Epidermal melanocyte (primary cell): Measurements from ENCODE around the gene CARNS1.

ENCODE experiments used
- DNase-seq: peaks from one replicate; pipeline ENCODE4 v3.0.0; 2011; ENCODE audit warnings: low spot score; ENCODE audit not compliant: insufficient read length

CARNS1 gene, protein sequence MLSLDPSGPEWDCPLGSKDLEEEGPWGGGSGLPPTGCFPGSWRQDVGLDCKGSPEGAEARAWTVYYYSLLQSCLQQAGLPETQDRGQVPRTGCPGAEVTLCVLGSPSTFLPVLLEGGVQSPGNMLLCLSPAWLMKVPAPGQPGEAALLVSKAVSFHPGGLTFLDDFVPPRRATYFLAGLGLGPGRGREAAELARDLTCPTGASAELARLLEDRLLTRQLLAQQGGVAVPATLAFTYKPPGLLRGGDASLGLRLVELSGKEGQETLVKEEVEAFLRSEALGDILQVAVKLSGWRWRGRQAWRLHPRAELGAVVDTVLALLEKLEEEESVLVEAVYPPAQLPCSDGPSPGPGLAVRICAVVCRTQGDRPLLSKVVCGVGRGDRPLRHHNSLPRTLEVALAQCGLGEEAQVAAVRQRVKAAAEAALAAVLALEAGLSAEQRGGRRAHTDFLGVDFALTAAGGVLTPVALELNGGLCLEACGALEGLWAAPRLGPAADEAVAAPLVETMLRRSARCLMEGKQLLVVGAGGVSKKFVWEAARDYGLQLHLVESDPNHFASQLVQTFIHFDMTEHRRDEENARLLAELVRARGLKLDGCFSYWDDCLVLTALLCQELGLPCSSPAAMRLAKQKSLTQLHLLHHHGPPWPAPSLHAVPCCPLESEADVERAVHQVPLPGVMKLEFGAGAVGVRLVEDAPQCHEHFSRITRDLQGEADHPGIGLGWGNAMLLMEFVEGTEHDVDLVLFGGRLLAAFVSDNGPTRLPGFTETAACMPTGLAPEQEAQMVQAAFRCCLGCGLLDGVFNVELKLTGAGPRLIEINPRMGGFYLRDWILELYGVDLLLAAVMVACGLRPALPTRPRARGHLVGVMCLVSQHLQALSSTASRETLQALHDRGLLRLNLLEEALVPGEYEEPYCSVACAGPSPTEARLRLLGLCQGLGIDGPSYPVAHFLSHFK

GRCh38 chr11:67415501-67416304 lies at the start of gene CARNS1:
Gene CARNS1 (plus strand): TSS chr11:67415678. CDS start chr11:67416200, 522 bp downstream.
- DNase-seq, result no peak

- no peak for DNase-seq
Observed at GRCh38 chr11:67365736-67366444, 49.6 kb upstream of the CARNS1 start.

- DNase-seq, result no peak
Observed at GRCh38 chr11:67366546-67366945, 48.9 kb upstream of the CARNS1 start.

DNA sequence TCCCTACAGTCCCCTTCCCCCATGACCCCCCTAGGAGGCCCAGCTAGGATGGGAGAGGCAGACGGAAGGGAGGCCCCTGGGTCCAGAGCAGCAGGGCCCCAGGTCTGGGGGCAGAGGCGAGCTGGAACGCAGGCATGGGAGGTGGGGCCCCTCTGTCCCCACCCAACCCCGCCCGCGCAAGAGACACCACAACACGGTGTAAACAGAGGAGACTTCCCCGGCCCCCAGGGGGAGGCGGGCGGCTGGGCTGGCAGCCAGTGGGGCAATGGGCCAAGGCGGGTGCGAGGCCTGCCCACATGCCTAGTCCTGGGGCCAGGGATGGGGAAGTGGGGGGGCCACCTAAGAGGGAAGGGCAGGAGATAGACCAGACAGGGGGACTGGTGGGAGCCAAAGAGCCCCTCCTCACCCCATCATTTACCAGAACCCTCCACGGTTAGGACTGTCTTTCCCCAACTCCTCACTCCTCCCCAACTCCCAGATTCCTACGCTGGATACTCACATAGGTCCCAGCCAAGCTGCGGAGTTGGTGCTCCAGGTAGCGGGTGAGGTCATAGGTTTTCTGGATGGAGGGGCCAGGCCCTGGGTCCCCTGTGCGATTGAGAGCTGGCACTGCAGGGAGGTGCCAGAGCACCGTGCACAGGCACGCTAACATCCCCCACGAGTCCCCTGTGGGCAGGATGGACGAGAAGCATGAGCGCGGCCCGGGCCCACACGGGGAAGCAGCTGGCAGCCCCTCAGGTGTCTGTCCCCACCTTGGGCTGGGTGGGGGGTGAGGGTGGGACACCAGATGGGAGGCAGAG lies 48.3 kb upstream of the CARNS1 start:
- DNase-seq, result no peak

DNA sequence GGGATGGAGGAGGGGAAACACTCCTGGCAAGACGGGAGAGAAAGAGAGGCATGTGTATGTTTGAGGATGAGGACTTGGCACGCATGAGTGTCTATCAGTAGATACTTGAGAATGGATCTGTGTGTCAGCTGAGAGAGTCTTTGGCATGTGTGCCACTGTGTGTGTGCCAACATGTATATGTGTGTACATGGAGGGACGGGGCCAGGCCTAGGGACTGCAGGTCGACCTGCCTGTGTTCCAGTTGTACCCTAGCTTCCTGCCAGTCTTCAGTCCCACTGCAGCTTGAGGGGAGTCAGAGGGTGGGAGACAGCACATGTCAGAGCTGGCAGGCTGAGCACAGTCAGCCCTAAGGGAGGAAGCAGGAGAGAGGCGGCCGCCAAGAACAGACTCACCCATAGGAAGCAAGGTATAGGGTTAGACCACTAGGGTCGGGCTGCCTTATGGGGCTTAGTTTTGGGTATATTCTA lies 47.7 kb upstream of the CARNS1 start:
- DNase-seq, result no peak

- no peak for DNase-seq
Observed at GRCh38 chr11:67368621-67369020, 46.9 kb upstream of the CARNS1 start.

GRCh38 chr11:67369275-67369674 lies 46.2 kb upstream of the CARNS1 start:
- no peak for DNase-seq

DNA sequence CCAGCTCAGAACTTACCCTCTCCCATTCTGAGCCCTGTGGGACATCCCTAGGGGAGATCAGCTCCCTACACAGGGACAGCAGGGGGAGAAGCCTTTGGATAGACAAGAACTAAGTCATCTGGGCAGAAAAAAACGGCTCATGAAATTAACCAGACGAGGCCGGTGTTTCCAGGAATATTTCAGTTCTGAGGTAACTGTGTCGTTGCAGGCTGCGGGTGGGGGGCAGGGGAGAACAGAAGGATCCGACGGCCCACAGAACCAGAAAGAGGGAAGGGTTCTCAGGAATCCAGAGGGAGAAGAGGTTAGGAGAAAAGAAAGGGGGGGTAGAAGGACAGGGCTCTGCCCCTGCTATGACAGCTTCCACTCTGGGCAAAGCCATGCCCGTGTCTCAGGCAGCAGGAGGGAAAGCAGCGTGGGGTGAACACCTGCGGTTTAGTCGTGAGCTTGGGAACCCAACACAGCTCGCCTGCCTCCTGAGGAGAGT lies 45.6 kb upstream of the CARNS1 start:
- DNase-seq, result no peak

DNA sequence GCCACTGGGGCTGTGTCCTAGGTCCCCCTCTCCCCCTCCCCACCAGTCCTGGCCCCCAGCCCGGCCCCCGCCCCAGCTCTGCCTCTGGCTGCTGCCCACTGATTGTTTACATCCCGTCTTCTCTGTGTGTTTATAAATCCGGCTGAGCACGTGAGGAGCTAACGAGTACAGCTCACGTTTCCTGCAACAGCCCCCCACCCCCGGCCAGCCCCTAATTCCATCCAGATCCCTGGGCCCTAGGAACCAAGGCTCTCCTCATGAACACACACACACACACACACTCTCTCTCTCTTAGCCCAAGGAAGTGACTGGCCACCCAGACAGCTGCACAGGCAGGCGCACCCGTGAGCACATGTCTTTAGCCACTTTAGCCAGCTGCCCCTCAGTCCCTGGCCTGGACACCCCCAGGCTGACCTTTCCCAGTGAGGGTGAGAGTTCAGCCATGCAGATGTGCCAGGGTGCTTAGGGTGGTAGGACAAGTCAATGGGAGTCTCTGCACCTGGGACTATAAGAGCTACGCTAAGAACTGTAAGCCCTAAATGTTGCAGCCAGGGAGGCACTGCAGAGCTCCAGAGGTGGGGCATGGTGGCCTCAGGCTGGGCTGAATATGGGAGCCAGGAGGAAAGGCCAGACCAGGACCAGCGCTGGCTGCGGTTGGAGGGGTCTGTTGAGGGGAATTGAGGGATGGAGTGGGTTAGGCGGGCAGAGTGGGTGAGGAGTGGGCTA lies 45.0 kb upstream of the CARNS1 start:
- no peak for DNase-seq

- DNase-seq, result peak; percentile 71
Observed at GRCh38 chr11:67371189-67371910, 44.1 kb upstream of the CARNS1 start.

DNA sequence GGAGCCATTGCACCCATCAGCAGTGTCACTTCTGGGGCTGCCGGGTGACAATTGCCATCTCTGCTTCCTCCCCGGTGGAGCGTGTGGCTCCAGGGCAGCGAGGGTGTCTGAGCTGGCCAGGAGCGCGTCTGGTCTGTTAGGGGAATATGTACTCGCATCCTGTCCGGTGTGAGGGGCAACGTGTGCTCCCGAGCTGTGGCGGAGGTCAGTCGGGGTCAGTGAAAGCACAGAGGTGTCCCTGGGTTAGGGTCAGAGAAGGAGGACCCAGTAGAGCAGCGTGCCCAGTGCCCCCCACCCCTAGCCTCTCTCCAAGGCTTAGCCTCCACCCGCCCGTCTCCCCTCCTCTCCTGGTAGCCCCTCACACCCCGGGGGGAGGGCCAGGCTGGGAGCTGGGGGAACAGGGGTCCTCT lies 43.6 kb upstream of the CARNS1 start:
- no peak for DNase-seq

DNA sequence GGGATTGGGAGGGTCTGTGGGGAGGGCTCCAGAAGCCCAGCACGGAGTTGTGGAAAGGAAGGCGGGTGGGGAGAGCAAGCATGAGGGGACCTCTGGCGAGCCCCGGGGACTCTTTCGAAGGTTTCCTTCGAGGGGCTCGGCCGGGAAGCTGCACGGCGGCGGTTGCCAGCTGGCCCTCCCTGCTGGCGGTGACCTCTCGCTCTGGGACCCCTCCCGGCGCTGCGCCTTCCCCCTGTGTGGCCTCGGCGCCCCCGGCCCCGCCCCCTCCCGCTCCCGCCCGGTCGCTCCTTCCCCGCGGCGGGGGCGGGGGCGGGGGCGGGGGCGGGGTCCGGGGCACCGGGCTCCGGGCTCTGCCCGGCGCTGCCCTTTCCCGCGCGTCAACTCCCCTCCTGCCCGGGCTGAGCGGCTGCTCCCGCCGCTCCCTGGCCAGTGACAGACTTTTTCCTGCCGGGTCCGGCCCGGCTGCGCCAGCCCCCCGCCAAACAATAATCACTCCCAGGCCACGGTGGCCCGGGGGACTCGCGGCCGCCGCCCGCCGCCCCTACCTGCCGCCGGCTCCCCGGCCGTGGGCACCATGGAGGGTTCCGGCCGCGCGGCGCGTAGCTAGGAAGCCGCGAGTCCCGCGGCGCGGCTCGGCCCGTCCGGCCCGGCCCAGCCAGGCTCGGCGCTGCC lies 43.0 kb upstream of the CARNS1 start:
- no peak for DNase-seq

DNA sequence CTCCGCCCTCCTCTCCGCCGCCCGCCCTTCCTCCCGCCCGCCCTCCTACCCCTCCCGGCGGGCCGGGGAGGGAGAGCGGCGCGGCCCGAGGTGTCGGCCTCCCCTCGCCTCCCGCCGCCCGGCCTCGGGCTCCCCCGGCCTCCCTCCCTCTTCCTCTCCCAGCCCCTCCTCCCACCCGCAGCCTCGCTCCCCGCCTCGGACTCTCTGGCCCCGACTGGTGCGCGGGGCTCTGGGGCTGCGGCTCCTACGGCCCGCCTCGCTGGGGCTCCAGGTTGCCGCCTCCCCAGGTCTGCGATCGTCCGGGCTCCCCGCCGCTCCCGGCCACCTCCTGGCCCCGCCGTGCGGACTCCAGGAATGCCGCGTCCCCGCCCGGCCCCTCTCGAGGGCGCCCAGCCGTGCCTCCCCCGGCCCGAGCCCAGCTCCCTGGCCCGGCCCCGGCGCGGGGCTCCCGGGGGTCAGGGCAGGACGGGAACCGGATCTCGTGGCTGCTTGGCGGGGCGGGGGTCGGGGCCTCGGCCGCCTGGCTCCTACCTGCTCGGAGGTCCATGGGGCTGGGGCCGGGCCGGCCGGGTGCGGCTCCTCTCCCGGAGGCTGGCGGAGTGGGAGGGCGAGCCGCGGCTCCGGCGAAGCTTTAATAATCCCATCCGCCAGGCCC lies 42.4 kb upstream of the CARNS1 start, which contains the start of gene CLCF1:
Gene CLCF1 (minus strand): TSS at position 606 of the 655 bp plus-strand sequence. CDS start 59 bp downstream, at position 547.
- peak; percentile 77 for DNase-seq

DNA sequence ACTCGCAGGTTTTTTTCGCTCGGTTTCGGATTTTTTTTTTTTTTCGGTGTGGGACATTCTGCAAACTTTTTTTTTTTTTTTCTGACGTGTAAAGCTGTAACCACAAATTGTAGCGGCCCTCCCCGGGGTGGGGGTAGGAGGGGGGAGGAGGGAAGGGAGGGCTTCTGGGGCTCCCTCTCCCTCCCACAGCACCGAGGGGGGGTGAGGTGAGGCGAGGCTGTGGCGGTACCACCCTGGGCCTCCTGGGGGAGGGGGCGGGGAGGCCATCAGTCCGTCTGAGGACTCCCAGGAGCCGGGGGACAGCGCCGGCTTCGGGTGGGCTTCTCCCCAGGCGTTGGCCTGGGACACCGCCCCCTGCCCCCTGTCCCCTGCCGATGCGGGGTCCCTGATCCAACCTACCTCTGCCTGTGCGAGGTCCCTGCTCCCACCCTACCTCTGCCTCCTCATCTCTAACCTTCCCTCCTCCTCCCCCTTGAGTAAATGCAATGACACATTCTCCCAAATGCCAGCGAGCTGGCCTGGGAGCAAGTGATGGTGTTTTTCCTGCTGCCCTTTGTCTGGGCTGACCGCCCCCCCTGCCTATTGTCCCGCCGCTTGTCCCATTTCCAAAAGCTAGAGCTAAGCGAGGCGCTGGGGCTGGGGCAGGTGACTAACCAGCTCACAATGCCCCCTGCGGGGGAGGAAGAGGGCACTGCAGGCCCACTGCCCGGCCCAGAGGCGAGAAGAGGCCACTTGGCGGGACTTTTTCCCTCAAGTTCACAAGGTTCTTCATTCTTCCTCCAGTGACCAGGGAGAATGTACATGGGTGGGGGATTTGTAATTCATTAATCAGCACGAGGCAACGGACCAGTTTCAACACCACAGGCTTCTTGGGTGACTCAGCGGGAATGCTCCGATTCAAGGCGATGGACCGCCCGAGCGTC lies 41.6 kb upstream of the CARNS1 start:
- peak; percentile 75 for DNase-seq

GRCh38 chr11:67374571-67375281 lies 40.8 kb upstream of the CARNS1 start:
- no peak for DNase-seq
